Lower leg skin (tissue), 4 donors: ENCODE data around the gene YBEY. TPM values are rescaled to one million over a fixed set of nuclear protein-coding genes. Genes with fewer than 3 reads are reported as not detected.

Experiments used
- DNase-seq, 2 donors: peaks; one replicate each; pipeline ENCODE4 v3.0.0-alpha.2; 2019; ENCODE audit warnings: low spot score in 2 of 2
- H3K4me3 ChIP-seq: fragments of 200-600 bp; sonication (generic); 2 replicates; pipeline ENCODE4 v1.5.1; 2017; ENCODE audit warnings: mild to moderate bottlenecking, low read depth; ENCODE audit not compliant: poor library complexity, severe bottlenecking
- CTCF ChIP-seq, 3 donors: fragments of 450-650 bp; IDR thresholded peaks; one replicate each; pipeline ENCODE4 v1.5.1; 2016; ENCODE audit warnings: antibody characterized with exemption in 3 of 3, mild to moderate bottlenecking in 3 of 3, moderate library complexity in 2 of 3
- POLR2A ChIP-seq, 2 donors: fragments of 450-650 bp; IDR thresholded peaks; one replicate each; pipeline ENCODE4 v1.6.1; 2016 to 2017; ENCODE audit warnings: antibody characterized with exemption in 2 of 2, mild to moderate bottlenecking in 1 of 2, moderate library complexity in 1 of 2
- WGBS, 2 donors: methylation state at CpG; one replicate each; pipeline ENCODE4 v1.1.5; 2018; 5-methylcytosine and 5-hydroxymethylcytosine counted together
- intact Hi-C: fragments of 100-400 bp; cut with DNase I; formaldehyde crosslinking; loops from one replicate; pipeline ENCODE4 v1.15.0; 2023; ENCODE audit warnings: low total_unique reads
- total RNA-seq, 4 donors: library from RNA; depleted of rRNA; stranded (reverse); fragments of >200 nt; gene quantifications; one replicate each; pipeline ENCODE4 v1.1.0, GENCODE V29; 2016

YBEY gene
- total RNA-seq, 4 donors from 2014 or later: 7.4 to 21.7 (median 17.0) TPM

GRCh38 chr21:46334351-46335140, 48.4 kb downstream of the YBEY start:
- DNase-seq: no peak
- no peak for TF ChIP-seq POLR2A (IDR thresholded peaks at IDR 0.05)
- no peak for TF ChIP-seq CTCF (IDR thresholded peaks at IDR 0.05)
- WGBS, 2 donors: 93% methylated on average over 12 of the region's 12 CpGs
- intact Hi-C loops: loop anchor here (5.0 kb wide), 1 partner anchor 1447 kb away; no protein-coding TSS in a partner anchor
- no peak overlapping the region for H3K4me3 ChIP-seq

- DNase-seq: no peak
- WGBS, 2 donors: 95 to 97% methylated on average over 3 of the region's 3 CpGs
- H3K4me3 ChIP-seq: no peak overlapping the region
- intact Hi-C loops: loop anchor here (5.0 kb wide), 1 partner anchor 1449 kb away; no protein-coding TSS in a partner anchor
- no peak for TF ChIP-seq POLR2A (IDR thresholded peaks at IDR 0.05)
- no peak for TF ChIP-seq CTCF (IDR thresholded peaks at IDR 0.05)
These were observed 50.5 kb downstream of the YBEY start for GRCh38 chr21:46336603-46337002.

GRCh38 chr21:46340998-46341397, 54.9 kb downstream of the YBEY start:
- intact Hi-C loops: no loop called here
- no peak for TF ChIP-seq CTCF (IDR thresholded peaks at IDR 0.05)
- no peak for TF ChIP-seq POLR2A (IDR thresholded peaks at IDR 0.05)
- DNase-seq: no peak
- no peak overlapping the region for H3K4me3 ChIP-seq
- 89 to 94% methylated on average over 8 of the region's 8 CpGs for WGBS, 2 donors

DNA sequence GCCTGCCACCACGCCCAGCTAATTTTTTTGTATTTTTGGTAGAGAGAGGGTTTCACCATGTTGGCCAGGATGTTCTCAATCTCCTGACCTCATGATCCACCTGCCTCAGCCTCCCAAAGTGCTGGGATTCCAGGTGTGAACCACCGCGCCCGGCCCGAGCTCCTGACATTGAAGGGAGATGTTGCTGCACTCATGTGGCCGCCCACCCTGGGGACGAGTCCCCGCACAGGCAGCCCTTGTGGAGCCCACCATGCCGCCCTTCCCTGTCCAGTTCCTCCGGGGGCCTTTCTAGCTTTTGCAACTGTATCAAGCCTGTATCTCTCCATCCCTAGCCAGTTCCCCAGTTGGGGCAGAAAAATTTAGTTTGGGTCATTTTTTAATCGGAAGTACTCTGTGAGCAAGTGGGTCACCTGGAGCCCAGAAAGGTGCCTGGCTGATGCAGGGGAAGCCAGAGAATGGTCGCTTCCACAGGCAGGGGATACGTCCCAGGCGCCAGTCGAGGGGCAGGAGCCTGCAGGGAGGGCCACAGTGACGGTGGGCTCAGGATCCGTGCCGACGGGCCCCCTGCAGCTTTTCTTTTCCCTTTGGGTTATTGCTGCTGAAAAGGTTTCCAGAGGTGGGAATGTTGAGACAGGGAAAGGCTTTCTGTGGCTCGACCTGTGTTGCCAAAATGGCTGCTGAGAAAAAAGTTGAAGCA, 58.2 kb downstream of the YBEY start:
- intact Hi-C loops: no loop called here
- no peak for DNase-seq
- TF ChIP-seq POLR2A (IDR thresholded peaks at IDR 0.05) (no peak), CTCF (IDR thresholded peaks at IDR 0.05) (no peak)
- WGBS, 2 donors: 94 to 95% methylated on average over 20 of the region's 20 CpGs
- no peak overlapping the region for H3K4me3 ChIP-seq

DNA sequence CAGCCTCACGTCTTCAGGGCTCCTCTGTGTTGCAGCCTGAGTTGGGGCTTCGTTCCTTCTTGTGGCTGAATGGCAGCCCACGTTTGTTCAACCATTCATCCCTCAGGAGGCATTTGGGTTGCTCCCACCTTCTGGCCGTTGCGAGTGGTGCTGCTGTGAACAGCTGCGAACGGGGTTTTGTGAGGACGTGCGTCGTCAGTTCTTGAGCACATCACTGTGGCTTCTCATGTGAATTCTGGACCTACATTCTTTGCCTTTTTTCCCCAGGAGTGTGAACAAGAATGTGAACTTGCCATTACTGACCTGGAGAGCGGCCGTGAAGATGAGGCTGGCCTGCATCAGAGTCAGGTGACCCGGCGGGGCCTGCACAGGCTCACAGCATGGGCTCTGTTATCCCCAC, 59.7 kb downstream of the YBEY start:
- WGBS, 2 donors: 91 to 93% methylated on average over 14 of the region's 14 CpGs
- DNase-seq: no peak
- TF ChIP-seq CTCF (IDR thresholded peaks at IDR 0.05): no peak
- TF ChIP-seq POLR2A (IDR thresholded peaks at IDR 0.05): no peak
- H3K4me3 ChIP-seq: no peak overlapping the region
- intact Hi-C loops: no loop called here
